ENCODE measurements around the gene GPC3. TPM values are rescaled to one million over a fixed set of nuclear protein-coding genes. Genes with fewer than 3 reads are reported as not detected.

The GPC3 gene
- polyA plus RNA-seq, 2 of the 4 experiments (the other 2 are of a cell fraction): not detected

DNA sequence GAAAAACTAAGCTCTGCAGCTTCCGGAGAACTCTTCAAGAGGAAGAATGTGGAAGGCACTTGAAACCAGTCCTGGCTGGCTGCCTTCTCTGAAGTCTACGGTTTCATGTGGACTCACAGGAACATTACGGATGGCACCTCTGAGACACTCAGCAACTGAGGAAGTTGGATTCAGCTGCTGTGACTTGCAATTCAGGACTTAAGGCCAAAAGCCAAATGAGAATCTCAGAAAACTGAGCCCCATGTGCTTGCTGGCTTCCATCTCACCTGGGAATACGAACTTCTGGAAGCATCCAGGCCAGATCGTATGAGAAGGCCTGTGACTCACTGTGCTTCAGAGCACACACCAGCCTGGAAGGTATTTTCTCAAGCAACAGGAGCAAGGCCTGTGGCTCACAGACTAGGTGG lies 462.3 kb downstream of the GPC3 start (continued):
- no peak for TF ChIP-seq PBX3 (IDR thresholded peaks at IDR 0.05)
- no peak for TF ChIP-seq RARB (CRISPR knock-in tag; IDR thresholded peaks at IDR 0.05)
- TF ChIP-seq NPAS2 (CRISPR knock-in tag; IDR thresholded peaks at IDR 0.05; ENCODE audit: borderline replicate concordance): no peak
- TF ChIP-seq HMGXB4 (CRISPR knock-in tag; IDR thresholded peaks at IDR 0.05; ENCODE audit: borderline replicate concordance): no peak
- no peak for TF ChIP-seq ESRRA (IDR thresholded peaks at IDR 0.05; ENCODE audit: borderline replicate concordance, low read length)

DNA sequence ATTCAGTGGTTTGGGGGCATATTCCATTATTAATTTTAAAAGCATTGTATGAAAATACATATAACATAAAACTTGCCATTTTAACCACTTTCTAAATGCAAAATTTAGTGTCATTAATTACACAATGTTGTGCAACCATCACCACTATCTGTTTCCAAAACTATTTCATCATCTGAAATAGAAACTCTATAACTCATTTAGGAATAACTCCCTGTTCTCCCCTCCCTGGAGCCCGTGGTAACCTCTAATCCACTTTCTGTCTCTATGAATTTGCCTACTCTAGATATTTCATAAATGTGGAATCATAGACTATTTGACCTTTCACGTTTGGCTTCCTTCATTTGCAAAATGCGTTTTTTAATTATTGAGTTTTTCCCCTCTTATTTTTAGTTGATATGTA lies 468.7 kb downstream of the GPC3 start:
- no peaks in the 10 kb centered on the region for H3K9me3 ChIP-seq
- ATAC-seq: no peak
- POLR2A ChIA-PET: no interaction called here
- no peak overlapping the region for H3K27ac ChIP-seq
- H3K4me1 ChIP-seq: no peaks in the 10 kb centered on the region
- CTCF ChIA-PET: no interaction called here
- no peak for DNase-seq (ENCODE audit: low read depth in 1 of 2, low spot score in 1 of 2)
- WGBS (ENCODE audit: missing lambda C conversion rate): 6% methylated on average over 3 of the region's 3 CpGs
- no peak for FAIRE-seq
- no peak for TF ChIP-seq RCOR1 (IDR thresholded peaks at IDR 0.05; ENCODE audit: low read depth, low read length)
- no peak for TF ChIP-seq BHLHE40 (IDR thresholded peaks at IDR 0.05; ENCODE audit: low read depth, low read length)
- TF ChIP-seq, protein P1, sequence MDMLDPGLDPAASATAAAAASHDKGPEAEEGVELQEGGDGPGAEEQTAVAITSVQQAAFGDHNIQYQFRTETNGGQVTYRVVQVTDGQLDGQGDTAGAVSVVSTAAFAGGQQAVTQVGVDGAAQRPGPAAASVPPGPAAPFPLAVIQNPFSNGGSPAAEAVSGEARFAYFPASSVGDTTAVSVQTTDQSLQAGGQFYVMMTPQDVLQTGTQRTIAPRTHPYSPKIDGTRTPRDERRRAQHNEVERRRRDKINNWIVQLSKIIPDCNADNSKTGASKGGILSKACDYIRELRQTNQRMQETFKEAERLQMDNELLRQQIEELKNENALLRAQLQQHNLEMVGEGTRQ (IDR thresholded peaks at IDR 0.05): no peak
- no peak for TF ChIP-seq HDAC2 (IDR thresholded peaks at IDR 0.05)
- TF ChIP-seq MYC (IDR thresholded peaks at IDR 0.05; ENCODE audit: borderline replicate concordance, low read length): no peak
- no peak for TF ChIP-seq ESRRA (IDR thresholded peaks at IDR 0.05; ENCODE audit: borderline replicate concordance, low read length)
- no peak for TF ChIP-seq NPAS2 (CRISPR knock-in tag; IDR thresholded peaks at IDR 0.05; ENCODE audit: borderline replicate concordance)
- H3K4me2 ChIP-seq: no peak overlapping the region
- H3K4me3 ChIP-seq: no peak overlapping the region

DNA sequence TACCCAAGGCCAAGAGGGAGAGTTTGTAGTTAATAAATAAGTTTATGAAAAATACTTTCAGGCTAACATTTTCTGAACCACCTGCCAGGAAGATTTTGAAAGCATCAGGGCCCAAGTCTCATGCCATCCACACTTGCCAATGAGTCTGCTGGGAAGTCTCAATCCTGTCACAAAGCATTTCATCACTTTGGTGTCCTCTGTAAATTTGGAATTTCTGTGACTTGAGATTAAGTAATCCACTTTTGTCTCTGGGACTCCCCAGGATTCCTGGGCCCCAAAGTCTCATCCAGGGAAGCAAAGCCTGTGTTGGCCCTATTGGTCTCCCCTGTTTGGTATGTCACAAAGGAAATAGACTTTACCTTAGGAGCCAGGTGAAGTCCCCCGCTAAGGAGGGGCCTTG lies 470.9 kb downstream of the GPC3 start:
- FAIRE-seq (no peak), ATAC-seq (no peak), DNase-seq (ENCODE audit: low read depth in 1 of 2, low spot score in 1 of 2) (no peak)
- no peaks in the 10 kb centered on the region for H3K4me1 ChIP-seq
- no peak overlapping the region for H3K4me2 ChIP-seq
- 38% methylated on average over 1 of the region's 1 CpG for WGBS (ENCODE audit: missing lambda C conversion rate)
- POLR2A ChIA-PET: no interaction called here
- CTCF ChIA-PET: no interaction called here
- TF ChIP-seq POLR2AphosphoS2 (conservative IDR thresholded peaks at IDR 0.05; ENCODE audit: low read length) (no peak), HOXB13 (CRISPR knock-in tag; IDR thresholded peaks at IDR 0.05; ENCODE audit: low read depth) (no peak), PHF8 (IDR thresholded peaks at IDR 0.05; ENCODE audit: borderline replicate concordance, low read depth) (no peak), ZC3H11A (IDR thresholded peaks at IDR 0.05) (no peak), CBX2 (IDR thresholded peaks at IDR 0.05; ENCODE audit: borderline replicate concordance, low read depth) (no peak)
- no peaks in the 10 kb centered on the region for H3K9me3 ChIP-seq
- no peak overlapping the region for H3K4me3 ChIP-seq
- no peak overlapping the region for H3K27ac ChIP-seq

GRCh38 chrX:133513123-133513522 lies 472.3 kb downstream of the GPC3 start:
- FAIRE-seq: no peak
- DNase-seq (ENCODE audit: low read depth in 1 of 2, low spot score in 1 of 2): no peak
- no peak overlapping the region for H3K27ac ChIP-seq
- no peak overlapping the region for H3K4me2 ChIP-seq
- no peaks in the 10 kb centered on the region for H3K9me3 ChIP-seq
- CTCF ChIA-PET: no interaction called here
- ATAC-seq: no peak
- H3K4me3 ChIP-seq: no peak overlapping the region
- H3K4me1 ChIP-seq: no peaks in the 10 kb centered on the region
- POLR2A ChIA-PET: no interaction called here
- TF ChIP-seq, protein P1 (IDR thresholded peaks at IDR 0.05): no peak
- no peak for TF ChIP-seq ATOH8 (CRISPR knock-in tag; IDR thresholded peaks at IDR 0.05; ENCODE audit: low read depth)
- no peak for TF ChIP-seq SREBF2 (IDR thresholded peaks at IDR 0.05)
- TF ChIP-seq HES2 (IDR thresholded peaks at IDR 0.05): no peak
- TF ChIP-seq POLR2A (IDR thresholded peaks at IDR 0.05; ENCODE audit: low read length): no peak
- TF ChIP-seq JUN (IDR thresholded peaks at IDR 0.05): no peak
- no peak for TF ChIP-seq HOXB13 (CRISPR knock-in tag; IDR thresholded peaks at IDR 0.05; ENCODE audit: low read depth)
- 45% methylated on average over 5 of the region's 5 CpGs for whole genome bisulfite sequencing (ENCODE audit: missing lambda C conversion rate)
